Stomach (tissue), 4 donors: ENCODE measurements around the gene PLAAT5.

ENCODE experiments used
- POLR2A ChIP-seq, 4 donors: fragments of 450-650 bp; IDR thresholded peaks; one replicate each; pipeline ENCODE4 v1.6.1; 2016; ENCODE audit warnings: antibody characterized with exemption in 4 of 4, control low read depth in 2 of 4, mild to moderate bottlenecking in 1 of 4, moderate library complexity in 1 of 4
- TF ChIP-seq, protein P1 (sequence below), 7 experiments: fragments of 450-650 bp in 4 of 7; fragments of 200-600 bp in 3 of 7; sonication (generic) in 3 of 7; IDR thresholded peaks; one replicate each; pipeline ENCODE4 v1.5.1; 2016 to 2019; ENCODE audit warnings: antibody characterized with exemption in 7 of 7, control low read depth in 2 of 7, mild to moderate bottlenecking in 1 of 7

DNA sequence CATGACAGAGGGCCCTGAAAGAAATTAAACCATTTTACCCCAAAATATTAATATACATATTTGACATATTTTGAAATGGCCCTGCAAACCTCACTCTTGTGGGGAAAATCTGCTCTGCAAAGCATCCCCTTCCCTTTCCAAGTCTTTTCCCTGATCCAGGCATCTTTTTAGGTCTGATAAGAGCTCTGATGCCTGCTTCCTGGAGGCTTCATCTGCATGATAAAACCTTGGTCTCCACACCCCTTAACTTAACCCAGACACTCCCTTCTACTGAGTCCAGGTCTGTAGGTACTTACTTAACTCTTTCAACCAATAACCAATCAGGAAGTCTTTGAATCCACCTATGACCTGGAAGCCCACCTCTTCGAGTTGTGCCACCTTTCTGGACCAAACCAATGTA, 13.1 kb upstream of the PLAAT5 start:
- TF ChIP-seq, protein P1, sequence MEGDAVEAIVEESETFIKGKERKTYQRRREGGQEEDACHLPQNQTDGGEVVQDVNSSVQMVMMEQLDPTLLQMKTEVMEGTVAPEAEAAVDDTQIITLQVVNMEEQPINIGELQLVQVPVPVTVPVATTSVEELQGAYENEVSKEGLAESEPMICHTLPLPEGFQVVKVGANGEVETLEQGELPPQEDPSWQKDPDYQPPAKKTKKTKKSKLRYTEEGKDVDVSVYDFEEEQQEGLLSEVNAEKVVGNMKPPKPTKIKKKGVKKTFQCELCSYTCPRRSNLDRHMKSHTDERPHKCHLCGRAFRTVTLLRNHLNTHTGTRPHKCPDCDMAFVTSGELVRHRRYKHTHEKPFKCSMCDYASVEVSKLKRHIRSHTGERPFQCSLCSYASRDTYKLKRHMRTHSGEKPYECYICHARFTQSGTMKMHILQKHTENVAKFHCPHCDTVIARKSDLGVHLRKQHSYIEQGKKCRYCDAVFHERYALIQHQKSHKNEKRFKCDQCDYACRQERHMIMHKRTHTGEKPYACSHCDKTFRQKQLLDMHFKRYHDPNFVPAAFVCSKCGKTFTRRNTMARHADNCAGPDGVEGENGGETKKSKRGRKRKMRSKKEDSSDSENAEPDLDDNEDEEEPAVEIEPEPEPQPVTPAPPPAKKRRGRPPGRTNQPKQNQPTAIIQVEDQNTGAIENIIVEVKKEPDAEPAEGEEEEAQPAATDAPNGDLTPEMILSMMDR (IDR thresholded peaks at IDR 0.05), result no peak
- TF ChIP-seq POLR2A (IDR thresholded peaks at IDR 0.05), result no peak
